B cell (primary cell): Measurements from ENCODE around the gene TMEM81.

Experiments used
- EZH2 ChIP-seq: IDR thresholded peaks from 2 replicates; pipeline ENCODE4 v1.6.1; 2012; ENCODE audit warnings: borderline replicate concordance, low read depth, mild to moderate bottlenecking, moderate library complexity, low read length; ENCODE audit not compliant: insufficient read depth, poor library complexity, severe bottlenecking
- TF ChIP-seq, protein P1 (sequence below): fragments of 200-600 bp; IDR thresholded peaks from one replicate; pipeline ENCODE4 v1.8.0; 2022; ENCODE audit warnings: antibody characterized with exemption, mild to moderate bottlenecking

GRCh38 chr1:205108464-205108863, 24.2 kb upstream of the TMEM81 start:
- TF ChIP-seq, protein P1, sequence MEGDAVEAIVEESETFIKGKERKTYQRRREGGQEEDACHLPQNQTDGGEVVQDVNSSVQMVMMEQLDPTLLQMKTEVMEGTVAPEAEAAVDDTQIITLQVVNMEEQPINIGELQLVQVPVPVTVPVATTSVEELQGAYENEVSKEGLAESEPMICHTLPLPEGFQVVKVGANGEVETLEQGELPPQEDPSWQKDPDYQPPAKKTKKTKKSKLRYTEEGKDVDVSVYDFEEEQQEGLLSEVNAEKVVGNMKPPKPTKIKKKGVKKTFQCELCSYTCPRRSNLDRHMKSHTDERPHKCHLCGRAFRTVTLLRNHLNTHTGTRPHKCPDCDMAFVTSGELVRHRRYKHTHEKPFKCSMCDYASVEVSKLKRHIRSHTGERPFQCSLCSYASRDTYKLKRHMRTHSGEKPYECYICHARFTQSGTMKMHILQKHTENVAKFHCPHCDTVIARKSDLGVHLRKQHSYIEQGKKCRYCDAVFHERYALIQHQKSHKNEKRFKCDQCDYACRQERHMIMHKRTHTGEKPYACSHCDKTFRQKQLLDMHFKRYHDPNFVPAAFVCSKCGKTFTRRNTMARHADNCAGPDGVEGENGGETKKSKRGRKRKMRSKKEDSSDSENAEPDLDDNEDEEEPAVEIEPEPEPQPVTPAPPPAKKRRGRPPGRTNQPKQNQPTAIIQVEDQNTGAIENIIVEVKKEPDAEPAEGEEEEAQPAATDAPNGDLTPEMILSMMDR = no peak
- TF ChIP-seq EZH2 = no peak
